Mucosa of descending colon (tissue), 3 donors: ENCODE data around the gene APOC4. TPM values are rescaled to one million over a fixed set of nuclear protein-coding genes. Genes with fewer than 3 reads are reported as not detected.
A peak's percentile ranks its signal among the peaks of the same experiment; 100 is the strongest.
"Not testable (repeated sequence)": the region's sequence is repeated elsewhere in the genome, so short reads cannot be mapped to it uniquely, and the experiment has no call there.

Experiments
- ATAC-seq: fragments of 200-7000 bp; cut with Tn5 transposase; one replicate; pipeline ENCODE4 v1.9.1; 2020; ENCODE audit warnings: mild to moderate bottlenecking, moderate library complexity
- DNase-seq, 3 donors: peaks; one replicate each; pipeline ENCODE4 v3.0.0-alpha.2; 2020
- H3K36me3 ChIP-seq: fragments of 200-600 bp; one replicate; pipeline ENCODE4 v1.8.0; 2021; ENCODE audit warnings: low read depth, mild to moderate bottlenecking
- H3K4me1 ChIP-seq: fragments of 200-600 bp; one replicate; pipeline ENCODE4 v1.8.0; 2021; ENCODE audit warnings: low read depth, mild to moderate bottlenecking
- H3K4me3 ChIP-seq: fragments of 200-600 bp; one replicate; pipeline ENCODE4 v1.8.0; 2021; ENCODE audit warnings: mild to moderate bottlenecking
- H3K9me3 ChIP-seq: fragments of 200-600 bp; one replicate; pipeline ENCODE4 v1.8.0; 2021; ENCODE audit warnings: mild to moderate bottlenecking
- intact Hi-C, 2 donors: fragments of 100-400 bp; cut with DNase I in 1 of 2; cut with micrococcal nuclease in 1 of 2; formaldehyde crosslinking; loops; one replicate each; pipeline versions ENCODE4 v1.11.0 to v1.11.1; 2022; cut with DNase I, micrococcal nuclease
- total RNA-seq, 3 donors: library from RNA; stranded (reverse); fragmentation: NEBNext Ultra II Directional in 2 of 3; extraction: Animal tissue kit (Norgen Biotek cat#: 25700) in 2 of 3; gene quantifications; one replicate each; pipeline versions ENCODE4 v1.2.1 to v1.2.4, GENCODE V29; 2021 to 2023
- TF ChIP-seq, protein P1 (sequence below): fragments of 200-600 bp; IDR thresholded peaks from one replicate; pipeline ENCODE4 v1.8.0; 2022; ENCODE audit warnings: antibody characterized with exemption, mild to moderate bottlenecking
- donor health status: DM: no; HTN: no; CAD: no; lungs with moderate emphysema.
- donor health status: DM: no; HTN: no; CAD: no.
- donor health status: DM: no; HTN: yes; CAD: no.

Gene APOC4
- total RNA-seq, 3 donors from 2014 or later: not detected

DNA sequence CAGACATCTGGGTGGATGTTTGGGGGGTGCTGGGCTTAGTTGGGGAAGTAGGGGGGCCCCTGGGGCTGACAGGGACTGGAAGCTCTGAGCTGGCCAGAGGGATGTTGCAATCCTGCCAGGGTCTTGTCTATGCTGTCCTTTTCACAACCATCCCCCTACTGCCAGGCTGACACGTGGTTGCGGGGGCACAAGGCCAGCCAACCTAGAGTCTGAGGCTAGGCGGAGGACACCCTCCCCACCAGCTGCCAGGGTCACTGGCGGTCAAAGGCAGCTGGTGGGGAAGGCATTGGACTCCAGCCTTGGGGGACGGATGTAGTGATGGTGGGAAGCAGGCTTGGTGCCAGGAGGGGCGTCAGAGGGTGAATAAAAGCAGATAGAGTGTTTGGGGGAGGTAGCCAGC, 29.2 kb upstream of the APOC4 start:
- intact Hi-C loops: no loop called here
- Histone ChIP-seq H3K4me1 (peaks cover 4% of the 10 kb centered on the region), H3K4me3 (no peak overlapping the region), H3K9me3 (no peaks in the 10 kb centered on the region), H3K36me3 (no peaks in the 10 kb centered on the region)
- ATAC-seq (no peak), DNase-seq (peak in 1 of 3 donors; percentile 52)
- TF ChIP-seq, protein P1, sequence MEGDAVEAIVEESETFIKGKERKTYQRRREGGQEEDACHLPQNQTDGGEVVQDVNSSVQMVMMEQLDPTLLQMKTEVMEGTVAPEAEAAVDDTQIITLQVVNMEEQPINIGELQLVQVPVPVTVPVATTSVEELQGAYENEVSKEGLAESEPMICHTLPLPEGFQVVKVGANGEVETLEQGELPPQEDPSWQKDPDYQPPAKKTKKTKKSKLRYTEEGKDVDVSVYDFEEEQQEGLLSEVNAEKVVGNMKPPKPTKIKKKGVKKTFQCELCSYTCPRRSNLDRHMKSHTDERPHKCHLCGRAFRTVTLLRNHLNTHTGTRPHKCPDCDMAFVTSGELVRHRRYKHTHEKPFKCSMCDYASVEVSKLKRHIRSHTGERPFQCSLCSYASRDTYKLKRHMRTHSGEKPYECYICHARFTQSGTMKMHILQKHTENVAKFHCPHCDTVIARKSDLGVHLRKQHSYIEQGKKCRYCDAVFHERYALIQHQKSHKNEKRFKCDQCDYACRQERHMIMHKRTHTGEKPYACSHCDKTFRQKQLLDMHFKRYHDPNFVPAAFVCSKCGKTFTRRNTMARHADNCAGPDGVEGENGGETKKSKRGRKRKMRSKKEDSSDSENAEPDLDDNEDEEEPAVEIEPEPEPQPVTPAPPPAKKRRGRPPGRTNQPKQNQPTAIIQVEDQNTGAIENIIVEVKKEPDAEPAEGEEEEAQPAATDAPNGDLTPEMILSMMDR: no peak

DNA sequence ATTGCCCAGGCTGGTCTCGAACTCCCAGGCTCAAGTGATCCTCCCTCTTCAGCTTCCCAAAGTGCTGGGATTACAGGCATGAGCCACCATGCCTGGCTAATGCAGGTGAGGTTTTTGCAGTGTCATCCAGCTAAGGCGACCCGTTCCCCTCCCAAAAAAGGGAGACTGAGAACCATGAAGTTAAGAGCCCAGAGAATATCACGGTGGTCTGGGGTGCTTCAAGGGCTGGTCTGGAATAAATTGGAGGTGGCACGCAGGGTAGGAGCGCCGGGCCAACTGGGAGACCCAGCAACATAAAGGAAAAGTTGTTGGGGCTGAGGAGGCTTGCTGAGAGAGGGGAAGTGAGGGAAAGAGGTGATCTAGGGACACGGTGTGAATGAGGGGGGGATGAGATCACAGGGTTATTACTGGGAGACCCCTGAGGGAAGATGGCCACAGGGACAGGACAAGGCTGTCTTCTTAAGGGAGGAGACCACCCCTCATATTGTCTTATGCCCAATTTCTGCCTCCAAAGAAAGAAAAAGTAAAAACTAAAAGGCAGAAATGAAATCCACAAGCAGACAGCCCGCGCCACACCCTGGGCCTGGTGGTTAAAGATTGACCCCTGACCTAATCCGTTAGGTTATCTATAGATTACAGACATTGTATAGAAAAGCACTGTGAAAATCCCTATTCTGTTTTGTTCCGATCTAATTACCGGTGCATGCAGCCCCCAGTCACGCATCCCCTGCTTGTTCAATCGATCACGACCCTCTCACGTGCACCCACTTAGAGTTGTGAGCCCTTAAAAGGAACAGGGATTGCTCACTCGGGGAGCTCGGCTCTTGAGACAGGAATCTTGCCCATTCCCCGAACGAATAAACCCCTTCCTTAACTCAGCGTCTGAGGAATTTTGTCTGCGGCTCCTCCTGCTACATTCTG, 28.3 kb upstream of the APOC4 start:
- H3K4me1 ChIP-seq, intact Hi-C loops, ATAC-seq, H3K9me3 ChIP-seq, H3K36me3 ChIP-seq, H3K4me3 ChIP-seq, DNase-seq: not testable (repeated sequence)

DNA sequence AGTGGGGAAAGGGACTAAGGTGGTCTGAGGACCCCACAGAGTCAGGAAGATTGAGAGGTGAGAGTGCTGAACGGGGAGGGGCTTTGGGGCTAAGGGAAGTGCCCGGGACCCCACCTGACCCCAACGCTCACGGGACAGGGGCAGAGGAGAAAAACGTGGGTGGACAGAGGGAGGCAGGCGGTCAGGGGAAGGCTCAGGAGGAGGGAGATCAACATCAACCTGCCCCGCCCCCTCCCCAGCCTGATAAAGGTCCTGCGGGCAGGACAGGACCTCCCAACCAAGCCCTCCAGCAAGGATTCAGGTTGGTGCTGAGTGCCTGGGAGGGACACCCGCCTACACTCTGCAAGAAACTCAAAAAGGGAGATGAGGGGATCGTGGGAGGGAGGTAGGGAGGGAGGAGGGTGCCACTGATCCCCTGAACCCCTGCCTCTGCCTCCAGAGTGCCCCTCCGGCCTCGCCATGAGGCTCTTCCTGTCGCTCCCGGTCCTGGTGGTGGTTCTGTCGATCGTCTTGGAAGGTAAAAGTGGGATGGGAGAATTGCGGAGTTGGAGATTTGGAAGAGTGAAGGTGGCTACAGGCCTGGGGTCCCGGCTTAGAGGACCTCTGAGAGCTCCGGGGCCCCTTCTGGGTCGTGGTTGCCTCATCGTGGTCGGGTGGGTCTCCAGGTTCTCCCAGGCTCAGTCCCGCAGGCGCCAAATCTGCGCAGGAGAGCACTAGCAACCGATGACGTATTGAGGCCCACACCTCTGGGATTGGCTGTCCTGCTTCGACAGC, 27.4 kb upstream of the APOC4 start, which contains the start of gene APOC1:
TSS of gene APOC1 (plus strand) at position 176 of the 774 bp plus-strand sequence. CDS start at position 460, 284 bp downstream.
- peak; percentile 75 to 86 (median 84) for DNase-seq
- peak; percentile 92 for ATAC-seq
- H3K4me3 ChIP-seq, intact Hi-C loops, H3K36me3 ChIP-seq, H3K9me3 ChIP-seq, H3K4me1 ChIP-seq: not testable (repeated sequence)

DNA sequence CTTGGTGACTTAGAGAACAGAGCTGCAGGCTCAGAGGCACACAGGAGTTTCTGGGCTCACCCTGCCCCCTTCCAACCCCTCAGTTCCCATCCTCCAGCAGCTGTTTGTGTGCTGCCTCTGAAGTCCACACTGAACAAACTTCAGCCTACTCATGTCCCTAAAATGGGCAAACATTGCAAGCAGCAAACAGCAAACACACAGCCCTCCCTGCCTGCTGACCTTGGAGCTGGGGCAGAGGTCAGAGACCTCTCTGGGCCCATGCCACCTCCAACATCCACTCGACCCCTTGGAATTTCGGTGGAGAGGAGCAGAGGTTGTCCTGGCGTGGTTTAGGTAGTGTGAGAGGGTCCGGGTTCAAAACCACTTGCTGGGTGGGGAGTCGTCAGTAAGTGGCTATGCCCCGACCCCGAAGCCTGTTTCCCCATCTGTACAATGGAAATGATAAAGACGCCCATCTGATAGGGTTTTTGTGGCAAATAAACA, 17.8 kb upstream of the APOC4 start:
- no peak overlapping the region for H3K4me3 ChIP-seq
- peaks cover 5% of the 10 kb centered on the region for H3K4me1 ChIP-seq
- TF ChIP-seq, protein P1: no peak
- ATAC-seq (no peak), DNase-seq (no peak)
- no peaks in the 10 kb centered on the region for H3K9me3 ChIP-seq
- no peaks in the 10 kb centered on the region for H3K36me3 ChIP-seq
- intact Hi-C loops: no loop called here

DNA sequence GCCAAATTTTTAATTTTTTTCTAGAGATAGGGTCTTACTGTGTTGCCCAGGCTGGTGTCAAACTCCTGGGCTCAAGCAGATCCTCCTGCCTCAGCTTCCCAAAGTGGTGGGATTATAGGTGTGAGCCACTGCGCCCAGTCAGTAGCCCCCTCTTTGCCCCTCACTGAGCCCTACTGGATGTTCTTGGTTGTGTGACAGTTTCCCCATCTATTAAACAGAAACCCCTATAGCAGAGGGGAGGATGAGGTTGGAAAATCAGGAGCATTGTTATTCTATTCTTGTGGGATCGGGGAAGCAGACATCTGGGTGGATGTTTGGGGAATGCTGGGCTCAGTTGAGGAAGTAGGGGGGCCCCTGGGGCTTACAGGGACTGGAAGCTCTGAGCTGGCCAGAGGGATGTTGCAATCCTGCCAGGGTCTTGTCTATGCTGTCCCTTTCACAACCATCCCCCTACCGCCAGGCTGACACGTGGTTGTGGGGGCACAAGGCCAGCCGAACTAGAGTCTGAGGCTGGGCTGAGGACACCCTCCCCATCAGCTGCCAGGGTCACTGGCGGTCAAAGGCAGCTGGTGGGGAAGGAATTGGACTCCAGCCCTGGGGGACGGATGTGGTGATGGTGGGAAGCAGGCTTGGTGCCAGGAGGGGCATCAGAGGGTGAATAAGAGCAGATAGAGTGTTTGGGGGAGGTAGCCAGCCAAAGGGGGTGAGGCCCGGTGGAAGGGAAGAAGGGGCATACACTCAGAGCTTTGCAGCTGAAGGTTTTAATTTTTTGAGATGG, 16.7 kb upstream of the APOC4 start:
- peak; percentile 52 for ATAC-seq
- Histone ChIP-seq H3K4me1 (peaks cover 5% of the 10 kb centered on the region), H3K4me3 (no peak overlapping the region), H3K36me3 (no peaks in the 10 kb centered on the region), H3K9me3 (no peaks in the 10 kb centered on the region)
- TF ChIP-seq, protein P1: no peak
- peak; percentile 69 to 82 (median 70) for DNase-seq
- intact Hi-C loops: no loop called here

DNA sequence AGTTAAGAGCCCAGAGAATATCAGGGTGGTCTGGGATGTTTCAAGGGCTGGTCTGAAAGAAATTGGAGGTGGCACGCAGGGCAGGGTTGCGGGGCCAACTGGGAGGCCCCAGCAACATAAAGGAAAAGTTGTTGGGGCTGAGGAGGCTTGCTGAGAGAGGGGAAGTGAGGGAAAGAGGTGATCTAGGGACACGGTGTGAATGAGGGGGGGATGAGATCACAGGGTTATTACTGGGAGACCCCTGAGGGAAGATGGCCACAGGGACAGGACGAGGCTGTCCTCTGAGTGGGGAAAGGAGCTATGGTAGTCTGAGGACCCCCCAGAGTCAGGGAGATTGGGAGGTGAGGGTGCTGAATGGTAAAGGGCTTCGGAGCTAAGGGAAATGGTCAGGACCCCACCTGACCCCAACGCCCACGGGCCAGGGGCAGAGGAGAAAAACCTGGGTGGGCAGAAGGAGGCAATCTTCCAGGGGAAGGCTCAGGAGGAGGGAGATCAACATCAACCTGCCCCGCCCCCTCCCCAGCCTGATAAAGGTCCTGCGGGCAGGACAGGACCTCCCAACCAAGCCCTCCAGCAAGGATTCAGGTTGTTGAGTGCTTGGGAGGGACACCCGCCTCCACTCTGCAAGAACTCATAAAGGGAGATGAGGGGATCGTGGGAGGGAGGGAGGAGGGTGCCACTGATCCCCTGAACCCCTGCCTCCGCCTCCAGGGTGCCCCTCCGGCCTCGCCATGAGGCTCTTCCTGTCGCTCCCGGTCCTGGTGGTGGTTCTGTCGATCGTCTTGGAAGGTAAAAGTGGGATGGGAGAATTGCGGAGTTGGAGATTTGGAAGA, 15.6 kb upstream of the APOC4 start:
- ATAC-seq: peak; percentile 28
- intact Hi-C loops, H3K36me3 ChIP-seq, H3K4me1 ChIP-seq, H3K9me3 ChIP-seq, H3K4me3 ChIP-seq, DNase-seq: not testable (repeated sequence)
